Smooth muscle cell (in vitro differentiated cells): ENCODE data around the gene CAB39. TPM values are rescaled to one million over a fixed set of nuclear protein-coding genes. Genes with fewer than 3 reads are reported as not detected.

Source experiments
- DNase-seq: peaks from one replicate; lab custom pipeline; 2025; ENCODE audit not compliant: unreplicated experiment; lab: John Stamatoyannopoulos, UW
- H2AFZ ChIP-seq: fragments of 200-600 bp; sonication (generic); 2 replicates; pipeline ENCODE4 v1.6.0; 2016; ENCODE audit warnings: antibody characterized with exemption, low read depth, mild to moderate bottlenecking
- H3F3A ChIP-seq: fragments of 200-600 bp; sonication (generic); 2 replicates; pipeline ENCODE4 v1.6.0; 2017; ENCODE audit warnings: antibody characterized with exemption, low read depth
- H3K27ac ChIP-seq: fragments of 200-600 bp; sonication (generic); 2 replicates; pipeline ENCODE4 v1.5.1; 2016; ENCODE audit warnings: low read depth, mild to moderate bottlenecking
- H3K27me3 ChIP-seq: fragments of 200-600 bp; sonication (generic); 2 replicates; pipeline ENCODE4 v1.6.1; 2016; ENCODE audit warnings: low read depth, mild to moderate bottlenecking
- H3K36me3 ChIP-seq: fragments of 200-600 bp; sonication (generic); 2 replicates; pipeline ENCODE4 v1.5.1; 2016; ENCODE audit warnings: low read depth
- H3K4me1 ChIP-seq: fragments of 200-600 bp; sonication (generic); 2 replicates; pipeline ENCODE4 v1.5.1; 2016; ENCODE audit warnings: low read depth
- H3K4me2 ChIP-seq: fragments of 200-600 bp; sonication (generic); 2 replicates; pipeline ENCODE4 v1.6.0; 2016; ENCODE audit warnings: mild to moderate bottlenecking
- H3K4me3 ChIP-seq: fragments of 200-600 bp; sonication (generic); 2 replicates; pipeline ENCODE4 v1.5.1; 2016; ENCODE audit warnings: mild to moderate bottlenecking
- H3K79me2 ChIP-seq: fragments of 200-600 bp; sonication (generic); 2 replicates; pipeline ENCODE4 v1.6.0; 2016; ENCODE audit warnings: low read depth, mild to moderate bottlenecking
- H3K9ac ChIP-seq: fragments of 200-600 bp; sonication (generic); 2 replicates; pipeline ENCODE4 v1.6.0; 2016; ENCODE audit warnings: low read depth
- H3K9me3 ChIP-seq: fragments of 200-600 bp; sonication (generic); replicated peaks from 2 replicates; pipeline ENCODE4 v1.5.1; 2016; ENCODE audit warnings: low read depth
- H4K20me1 ChIP-seq: fragments of 200-600 bp; sonication (generic); 2 replicates; pipeline ENCODE4 v1.6.0; 2016; ENCODE audit warnings: low read depth
- CTCF ChIP-seq: fragments of 200-600 bp; sonication (generic); IDR thresholded peaks from 2 replicates; pipeline ENCODE4 v1.5.1; 2017; ENCODE audit warnings: borderline replicate concordance, mild to moderate bottlenecking, antibody characterized with exemption; ENCODE audit not compliant: insufficient read depth, poor library complexity, severe bottlenecking
- WGBS: methylation state at CpG from one replicate; pipeline ENCODE4 v1.1.7; 2016; ENCODE audit warnings: low lambda C conversion rate; 5-methylcytosine and 5-hydroxymethylcytosine counted together
- polyA plus RNA-seq: library from polyadenylated mRNA; unstranded; fragments of >200 nt; fragmentation: Nextera tagmentation; extraction: Ambion mirVana; gene quantifications from 2 replicates; pipeline ENCODE4 v1.2.1, GENCODE V29; 2016
- total RNA-seq: library from RNA; depleted of rRNA; stranded (reverse); fragments of >200 nt; gene quantifications from 2 replicates; pipeline ENCODE4 v1.2.3, GENCODE V29; 2014

CAB39 gene
- total and polyA plus RNA-seq, 2 experiments from 2014 or later, result 21.7 to 62.4 TPM

- Histone ChIP-seq H4K20me1 (no peaks in the 10 kb centered on the region), H3K9ac (no peak overlapping the region), H3K9me3 (no peaks in the 10 kb centered on the region), H2AFZ (no peak overlapping the region), H3K36me3 (no peaks in the 10 kb centered on the region), H3K79me2 (no peaks in the 10 kb centered on the region), H3K27ac (no peak overlapping the region), H3F3A (no peaks in the 10 kb centered on the region), H3K4me1 (peaks cover under 1% of the 10 kb centered on the region), H3K4me3 (no peak overlapping the region), H3K4me2 (no peak overlapping the region), H3K27me3 (no peaks in the 10 kb centered on the region)
- DNase-seq, result no peak
- 95% methylated on average over 2 of the region's 2 CpGs for WGBS
- no peak for TF ChIP-seq CTCF
Observed at GRCh38 chr2:230674401-230674800, 38.2 kb upstream of the CAB39 start.

GRCh38 chr2:230674966-230675672 lies 37.5 kb upstream of the CAB39 start:
- TF ChIP-seq CTCF, result no peak
- no peaks in the 10 kb centered on the region for H3K79me2 ChIP-seq
- no peaks in the 10 kb centered on the region for H3K36me3 ChIP-seq
- no peak overlapping the region for H3K4me3 ChIP-seq
- no peaks in the 10 kb centered on the region for H3K27me3 ChIP-seq
- no peaks in the 10 kb centered on the region for H3K4me1 ChIP-seq
- H3K9me3 ChIP-seq, result no peaks in the 10 kb centered on the region
- no peak for DNase-seq
- no peaks in the 10 kb centered on the region for H3F3A ChIP-seq
- WGBS, result 69% methylated on average over 5 of the region's 5 CpGs
- H3K27ac ChIP-seq, result no peak overlapping the region
- H4K20me1 ChIP-seq, result no peaks in the 10 kb centered on the region
- H3K4me2 ChIP-seq, result no peak overlapping the region
- H3K9ac ChIP-seq, result no peak overlapping the region
- no peak overlapping the region for H2AFZ ChIP-seq

DNA sequence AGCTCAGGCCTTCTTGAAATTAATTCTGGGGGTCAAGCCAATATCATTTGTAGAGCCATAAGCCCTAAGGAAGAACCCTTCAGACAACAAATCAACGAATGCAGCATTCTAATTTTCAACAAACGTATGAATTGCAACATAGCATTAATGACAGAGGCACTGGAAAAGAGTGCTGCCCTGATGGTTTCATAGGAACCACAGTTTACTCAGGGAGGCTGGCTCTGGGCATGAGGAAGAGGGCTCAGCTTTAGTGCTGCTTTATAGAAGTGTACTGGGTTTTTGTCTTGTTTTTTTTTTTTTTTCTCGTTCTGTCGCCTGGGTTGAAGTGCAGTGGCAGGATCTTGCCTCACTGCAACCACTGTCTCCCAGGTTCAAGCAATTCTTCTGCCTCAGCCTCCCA lies 36.1 kb upstream of the CAB39 start:
- no peak for TF ChIP-seq CTCF
- Histone ChIP-seq H3K4me3 (no peak overlapping the region), H3K9me3 (no peaks in the 10 kb centered on the region), H2AFZ (no peak overlapping the region), H3K4me1 (no peaks in the 10 kb centered on the region), H3K4me2 (no peak overlapping the region), H4K20me1 (no peaks in the 10 kb centered on the region), H3K9ac (no peak overlapping the region), H3K27me3 (no peaks in the 10 kb centered on the region), H3F3A (no peaks in the 10 kb centered on the region), H3K27ac (no peak overlapping the region), H3K79me2 (no peaks in the 10 kb centered on the region), H3K36me3 (no peaks in the 10 kb centered on the region)
- no peak for DNase-seq
- 80% methylated on average over 4 of the region's 4 CpGs for WGBS
